RWPE2 (cell line): ENCODE data around the gene YBX2.
A peak's percentile ranks its signal among the peaks of the same experiment; 100 is the strongest.

Experiments used
- ATAC-seq: fragments of 200-7000 bp; cut with Tn5 transposase; 3 replicates; pipeline ENCODE4 v1.9.1; 2021; ENCODE audit warnings: low read depth
- DNase-seq: peaks from one replicate; pipeline ENCODE4 v3.0.0-alpha.2; 2020; ENCODE audit warnings: low spot score
- H3K27ac ChIP-seq: fragments of 450-650 bp; 2 replicates; pipeline ENCODE4 v1.5.1; 2017; ENCODE audit warnings: mild to moderate bottlenecking; ENCODE audit not compliant: poor library complexity, severe bottlenecking
- H3K27me3 ChIP-seq: fragments of 250-450 bp; sonication (Bioruptor Pico); 2 replicates; pipeline ENCODE4 v1.5.1; 2021; ENCODE audit warnings: mild to moderate bottlenecking, moderate library complexity; ENCODE audit not compliant: insufficient read depth, poor library complexity, severe bottlenecking
- H3K36me3 ChIP-seq: fragments of 250-450 bp; sonication (Bioruptor Pico); 2 replicates; pipeline ENCODE4 v1.5.1; 2020; ENCODE audit warnings: low read depth, mild to moderate bottlenecking, moderate library complexity
- H3K4me1 ChIP-seq: fragments of 250-450 bp; sonication (Bioruptor Pico); 2 replicates; pipeline ENCODE4 v1.5.1; 2021; ENCODE audit warnings: mild to moderate bottlenecking, moderate library complexity; ENCODE audit not compliant: insufficient read depth, poor library complexity, severe bottlenecking
- H3K4me3 ChIP-seq: fragments of 250-450 bp; sonication (Bioruptor Pico); 2 replicates; pipeline ENCODE4 v1.5.1; 2021; ENCODE audit warnings: mild to moderate bottlenecking, moderate library complexity; ENCODE audit not compliant: severe bottlenecking
- H3K9me3 ChIP-seq: fragments of 250-450 bp; sonication (Bioruptor Pico); 2 replicates; pipeline ENCODE4 v1.5.1; 2021; ENCODE audit warnings: mild to moderate bottlenecking, moderate library complexity; ENCODE audit not compliant: severe bottlenecking
- CTCF ChIP-seq: fragments of 450-650 bp; IDR thresholded peaks from one replicate; pipeline ENCODE4 v1.5.1; 2017; ENCODE audit warnings: mild to moderate bottlenecking, moderate library complexity; ENCODE audit not compliant: poor library complexity, severe bottlenecking

YBX2 gene

GRCh38 chr17:7281953-7282751 is 12.3 kb downstream of the YBX2 start:
- Histone ChIP-seq H3K4me1 (peaks cover 7% of the 10 kb centered on the region), H3K27me3 (no peaks in the 10 kb centered on the region), H3K27ac (no peak overlapping the region), H3K4me3 (peak overlapping the region; percentile 43), H3K9me3 (no peaks in the 10 kb centered on the region), H3K36me3 (no peaks in the 10 kb centered on the region)
- no peak for TF ChIP-seq CTCF
- DNase-seq (no peak), ATAC-seq (no peak; the same call in 2 of the 3 replicates)

DNA sequence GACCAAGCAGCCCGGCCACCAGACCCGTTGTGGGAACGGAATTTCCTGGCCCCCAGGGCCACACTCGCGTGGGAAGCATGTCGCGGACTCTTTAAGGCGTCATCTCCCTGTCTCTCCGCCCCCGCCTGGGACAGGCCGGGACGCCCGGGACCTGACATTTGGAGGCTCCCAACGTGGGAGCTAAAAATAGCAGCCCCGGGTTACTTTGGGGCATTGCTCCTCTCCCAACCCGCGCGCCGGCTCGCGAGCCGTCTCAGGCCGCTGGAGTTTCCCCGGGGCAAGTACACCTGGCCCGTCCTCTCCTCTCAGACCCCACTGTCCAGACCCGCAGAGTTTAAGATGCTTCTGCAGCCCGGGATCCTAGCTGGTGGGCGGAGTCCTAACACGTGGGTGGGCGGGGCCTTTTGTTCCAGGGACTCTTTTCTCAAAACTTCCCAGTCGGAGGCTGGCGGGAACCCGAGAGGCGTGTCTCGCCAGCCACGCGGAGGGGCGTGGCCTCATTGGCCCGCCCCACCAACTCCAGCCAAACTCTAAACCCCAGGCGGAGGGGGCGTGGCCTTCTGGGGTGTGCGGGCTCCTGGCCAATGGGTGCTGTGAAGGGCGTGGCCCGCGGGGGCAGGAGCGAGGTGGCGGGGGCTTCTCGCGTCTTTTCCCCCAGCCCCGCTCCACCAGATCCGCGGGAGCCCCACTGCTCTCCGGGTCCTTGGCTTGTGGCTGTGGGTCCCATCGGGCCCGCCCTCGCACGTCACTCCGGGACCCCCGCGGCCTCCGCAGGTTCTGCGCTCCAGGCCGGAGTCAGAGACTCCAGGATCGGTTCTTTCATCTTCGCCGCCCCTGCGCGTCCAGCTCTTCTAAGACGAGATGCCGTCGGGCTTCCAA is 13.1 kb downstream of the YBX2 start, which contains the start of gene SLC2A4:
SLC2A4 (plus strand) TSS at position 645 of the 879 bp plus-strand sequence; CDS start at position 862, 217 bp downstream.
- H3K27ac ChIP-seq = peak within 1 kb of the TSS; percentile 41
- no peak for TF ChIP-seq CTCF
- H3K27me3 ChIP-seq = no peaks in the 10 kb centered on the region
- H3K4me3 ChIP-seq = peak within 1 kb of the TSS; percentile 43
- H3K4me1 ChIP-seq = peaks cover 7% of the 10 kb centered on the region
- no peaks in the 10 kb centered on the region for H3K36me3 ChIP-seq
- DNase-seq = peak; percentile 95
- ATAC-seq = peak; percentile 58
- no peaks in the 10 kb centered on the region for H3K9me3 ChIP-seq

- peak; percentile 94 for TF ChIP-seq CTCF
- H3K4me3 ChIP-seq = peak overlapping the region; percentile 43
- peak overlapping the region; percentile 41 for H3K27ac ChIP-seq
- H3K36me3 ChIP-seq = no peaks in the 10 kb centered on the region
- ATAC-seq (peak; percentile 75), DNase-seq (no peak)
- H3K4me1 ChIP-seq = peaks cover 7% of the 10 kb centered on the region
- H3K27me3 ChIP-seq = no peaks in the 10 kb centered on the region
- no peaks in the 10 kb centered on the region for H3K9me3 ChIP-seq
Measured at GRCh38 chr17:7280519-7281073, 13.8 kb downstream of the YBX2 start.

DNA sequence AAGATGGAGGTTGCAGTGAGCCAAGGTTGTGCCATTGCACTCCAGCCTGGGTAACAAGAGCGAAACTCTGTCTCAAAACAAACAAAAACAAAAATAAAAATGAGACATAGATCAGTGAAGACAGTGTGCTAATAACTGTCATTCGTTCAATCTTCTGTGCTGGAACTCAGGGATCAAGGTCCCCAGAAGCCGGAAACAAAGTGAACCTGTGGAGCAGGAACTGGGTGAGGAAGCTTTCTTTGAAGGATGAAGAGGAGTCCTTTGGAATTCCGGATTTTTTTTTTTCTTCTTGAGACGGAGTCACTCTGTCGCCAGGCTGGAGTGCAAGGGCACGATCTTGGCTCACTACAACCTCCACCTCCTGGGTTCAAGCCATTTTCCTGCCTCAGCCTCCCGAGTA is 15.0 kb downstream of the YBX2 start:
- no peak for TF ChIP-seq CTCF
- no peaks in the 10 kb centered on the region for H3K9me3 ChIP-seq
- ATAC-seq (no peak), DNase-seq (no peak)
- H3K36me3 ChIP-seq = no peaks in the 10 kb centered on the region
- H3K27me3 ChIP-seq = no peaks in the 10 kb centered on the region
- peaks cover 7% of the 10 kb centered on the region for H3K4me1 ChIP-seq
- H3K4me3 ChIP-seq = no peak overlapping the region
- peak overlapping the region; percentile 41 for H3K27ac ChIP-seq
